ENCODE data around the gene ABCA2.
"Not testable (repeated sequence)": the region's sequence is repeated elsewhere in the genome, so short reads cannot be mapped to it uniquely, and the experiment has no call there.

Gene ABCA2

GRCh38 chr9:137012694-137013570 lies 15.1 kb downstream of the ABCA2 start:
- no peak for DNase-seq

- no peak for DNase-seq
Observed at GRCh38 chr9:137011907-137012675, 15.9 kb downstream of the ABCA2 start.

GRCh38 chr9:137011156-137011555 lies 16.9 kb downstream of the ABCA2 start:
- DNase-seq, result no peak

GRCh38 chr9:137009938-137010732 lies 17.9 kb downstream of the ABCA2 start:
- no peak for DNase-seq

- DNase-seq, result no peak
Observed at GRCh38 chr9:137009217-137009616, 18.8 kb downstream of the ABCA2 start.

- no peak for DNase-seq
Observed at GRCh38 chr9:137008312-137008711, 19.7 kb downstream of the ABCA2 start.

GRCh38 chr9:137007816-137008270 lies 20.2 kb downstream of the ABCA2 start:
- no peak for DNase-seq

- no peak for DNase-seq
Observed at GRCh38 chr9:137007108-137007815, 20.8 kb downstream of the ABCA2 start.

GRCh38 chr9:137006116-137007003 lies 21.7 kb downstream of the ABCA2 start:
- no peak for DNase-seq

- DNase-seq, result not testable (repeated sequence)
Observed at GRCh38 chr9:137004285-137004684, 23.8 kb downstream of the ABCA2 start.

GRCh38 chr9:137002646-137003041 lies 25.4 kb downstream of the ABCA2 start:
- no peak for DNase-seq

- DNase-seq, result no peak
Observed at GRCh38 chr9:137001857-137002645, 26.0 kb downstream of the ABCA2 start.

- DNase-seq, result no peak
Observed at GRCh38 chr9:137000177-137000930, 27.7 kb downstream of the ABCA2 start.

GRCh38 chr9:136997830-136998234 lies 30.2 kb downstream of the ABCA2 start:
- DNase-seq, result no peak

GRCh38 chr9:136997371-136997770 lies 30.7 kb downstream of the ABCA2 start:
- no peak for DNase-seq

GRCh38 chr9:136996361-136997292 lies 31.4 kb downstream of the ABCA2 start, which contains the start of gene CLIC3:
Gene CLIC3, minus strand, starts transcription at chr9:136996568. Its CDS starts 25 bp downstream, at chr9:136996543.
- no peak for DNase-seq

- DNase-seq, result no peak
Observed at GRCh38 chr9:136995772-136996311, 32.2 kb downstream of the ABCA2 start.

- no peak for DNase-seq
Observed at GRCh38 chr9:136995362-136995761, 32.7 kb downstream of the ABCA2 start.

Data from activated T-cell treated with anti-CD3 and anti-CD28 coated beads for 4 hours (primary cell).